Glomerular endothelial cell (primary cell): Measurements from ENCODE around the gene TCIRG1. TPM values are rescaled to one million over a fixed set of nuclear protein-coding genes. Genes with fewer than 3 reads are reported as not detected.

Experiments used
- DNase-seq: peaks from one replicate; pipeline ENCODE4 v3.0.0-alpha.2; 2011; ENCODE audit warnings: low read depth, low spot score; ENCODE audit errors: extremely low read depth
- total RNA-seq: library from RNA; depleted of rRNA; stranded (reverse); fragments of >200 nt; gene quantifications from 2 replicates; pipeline ENCODE4 v1.2.3, GENCODE V29; 2015

Gene TCIRG1
- total RNA-seq, 1 donor from 2014 or later, result 168 TPM

DNA sequence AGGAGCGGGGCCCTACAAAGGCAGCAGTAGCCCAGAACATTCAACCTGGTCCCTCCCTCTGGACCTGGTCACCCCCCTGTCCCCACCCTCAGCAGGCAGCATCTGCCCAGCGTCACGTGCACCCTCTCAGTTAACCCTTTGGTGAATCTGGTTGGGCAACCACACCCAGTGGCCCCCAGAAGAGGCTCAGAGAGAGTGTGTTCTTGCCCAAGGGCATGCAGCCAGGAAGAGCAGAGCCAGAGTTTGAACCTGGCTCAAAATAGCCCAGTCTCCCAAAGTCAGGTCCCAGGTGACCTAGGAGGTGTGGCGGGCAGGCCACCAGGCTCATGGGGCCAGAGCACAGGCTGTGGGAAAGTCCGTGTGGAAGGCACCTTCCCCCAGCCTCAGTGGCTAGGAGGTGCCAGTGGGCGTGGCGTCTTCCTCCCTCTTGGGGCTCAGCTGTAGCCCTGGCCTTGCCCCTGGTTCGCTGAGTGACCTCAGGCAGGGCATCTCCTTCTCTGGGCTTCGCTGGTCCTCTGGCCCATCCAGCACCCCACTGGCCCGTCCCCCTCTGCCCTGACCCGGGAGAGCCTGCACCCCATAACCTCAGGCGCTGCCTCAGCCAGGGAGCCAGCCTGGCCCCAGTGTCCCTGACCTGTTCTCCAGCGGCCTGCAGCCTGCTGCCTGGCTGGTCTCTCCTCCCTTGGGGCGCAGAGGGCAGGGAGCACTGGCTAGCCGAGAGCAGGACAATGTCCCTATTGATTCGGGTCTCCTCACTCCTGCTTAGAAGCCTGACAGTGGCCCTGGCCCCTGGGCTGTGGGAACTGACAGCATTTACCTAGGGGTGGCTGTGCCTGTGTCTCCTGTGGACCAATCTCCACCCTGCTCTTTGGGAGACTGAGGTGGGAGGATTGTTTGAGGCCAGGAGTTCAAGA, 21.7 kb upstream of the TCIRG1 start:
- DNase-seq, result no peak

DNA sequence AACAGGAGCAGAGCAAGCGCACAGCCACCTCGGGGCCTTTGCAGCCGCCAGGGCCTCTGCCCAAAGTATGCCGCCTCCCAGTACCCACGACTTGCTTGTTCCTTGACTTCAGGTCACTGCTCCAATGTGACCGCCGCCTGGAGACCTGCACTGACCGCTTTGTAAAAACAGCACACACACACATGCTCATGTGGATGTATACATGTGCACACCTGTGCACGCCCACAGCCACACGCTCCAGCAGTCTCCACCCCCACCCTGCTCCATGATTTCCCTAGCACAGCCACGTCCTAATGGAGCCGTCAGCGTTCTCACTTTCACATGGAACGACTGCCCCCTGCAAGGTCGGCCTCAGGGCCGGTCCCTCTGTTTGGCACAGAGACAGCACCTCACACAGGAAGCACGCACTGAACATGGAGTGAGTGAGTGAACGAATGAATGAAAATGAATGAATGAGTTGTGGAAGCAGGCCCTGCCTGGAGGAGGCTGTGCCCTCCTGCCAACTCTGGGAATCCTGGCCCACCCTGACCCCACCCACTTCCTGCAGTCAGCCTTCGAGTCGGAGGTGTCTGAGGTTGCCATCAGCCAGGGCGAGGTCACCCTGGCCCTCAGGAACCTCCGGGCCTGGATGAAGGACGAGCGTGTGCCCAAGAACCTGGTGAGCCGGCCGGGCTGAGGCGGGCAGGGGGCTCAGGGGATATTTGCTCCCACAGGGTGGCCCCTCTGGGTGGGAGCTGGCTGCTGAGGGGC, 20.7 kb upstream of the TCIRG1 start:
- no peak for DNase-seq

DNA sequence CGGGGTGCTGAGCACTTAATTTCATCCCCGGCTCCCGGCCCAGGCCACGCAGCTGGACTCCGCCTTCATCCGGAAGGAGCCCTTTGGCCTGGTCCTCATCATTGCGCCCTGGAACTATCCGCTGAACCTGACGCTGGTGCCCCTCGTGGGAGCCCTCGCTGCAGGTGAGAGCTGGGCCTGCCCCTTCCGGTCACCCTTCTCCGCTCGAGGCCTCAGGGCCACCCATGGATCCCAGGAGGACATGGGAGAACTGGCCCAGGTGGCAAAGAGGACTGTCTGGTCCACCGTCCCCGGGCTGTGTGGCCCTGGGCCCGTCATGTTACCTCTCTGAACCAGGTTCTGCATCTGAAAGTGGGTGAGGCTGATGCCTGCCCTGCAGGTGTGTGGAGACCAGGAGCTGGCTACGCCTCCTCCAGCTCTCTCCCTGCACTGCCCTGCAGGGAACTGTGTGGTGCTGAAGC, 20.1 kb upstream of the TCIRG1 start:
- DNase-seq, result no peak

DNA sequence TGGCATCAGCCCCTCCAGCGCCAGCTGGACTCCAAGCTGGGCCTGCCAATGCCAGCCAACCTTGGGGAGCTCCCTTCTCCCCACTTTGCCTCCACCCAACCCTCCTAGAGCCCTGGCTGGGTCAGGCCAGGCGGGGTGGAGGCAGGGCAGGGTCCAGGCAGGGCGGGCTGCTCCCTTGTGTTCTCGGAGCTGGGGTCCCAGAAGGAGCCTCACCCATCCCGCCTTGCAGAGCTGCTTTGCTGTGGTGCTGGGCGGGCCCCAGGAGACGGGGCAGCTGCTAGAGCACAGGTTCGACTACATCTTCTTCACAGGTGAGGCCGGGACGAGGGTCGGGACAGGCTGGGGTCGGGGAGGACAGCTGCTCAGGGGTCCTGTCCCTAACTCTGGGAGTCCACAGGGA, 19.3 kb upstream of the TCIRG1 start:
- no peak for DNase-seq

DNA sequence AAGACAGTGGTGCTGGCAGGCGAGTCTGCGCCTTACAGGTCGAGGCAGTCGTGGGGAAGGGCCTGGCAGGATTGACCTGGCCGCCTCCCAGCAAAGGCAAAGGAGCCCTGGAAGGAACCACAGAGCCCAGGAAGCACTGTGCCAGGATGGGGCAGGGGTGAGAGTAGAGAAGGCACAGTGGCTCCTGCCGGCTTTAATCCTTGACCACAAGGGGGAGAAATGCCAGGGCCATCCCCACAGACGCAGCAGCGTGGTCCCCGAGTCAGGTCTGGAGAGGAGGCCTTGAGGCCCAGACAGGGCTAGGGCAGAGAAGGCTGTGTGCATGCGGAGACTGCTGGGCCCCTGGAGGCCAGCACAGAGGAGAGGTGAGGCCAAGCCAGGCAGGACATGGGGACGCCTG, 18.2 kb upstream of the TCIRG1 start:
- no peak for DNase-seq

DNA sequence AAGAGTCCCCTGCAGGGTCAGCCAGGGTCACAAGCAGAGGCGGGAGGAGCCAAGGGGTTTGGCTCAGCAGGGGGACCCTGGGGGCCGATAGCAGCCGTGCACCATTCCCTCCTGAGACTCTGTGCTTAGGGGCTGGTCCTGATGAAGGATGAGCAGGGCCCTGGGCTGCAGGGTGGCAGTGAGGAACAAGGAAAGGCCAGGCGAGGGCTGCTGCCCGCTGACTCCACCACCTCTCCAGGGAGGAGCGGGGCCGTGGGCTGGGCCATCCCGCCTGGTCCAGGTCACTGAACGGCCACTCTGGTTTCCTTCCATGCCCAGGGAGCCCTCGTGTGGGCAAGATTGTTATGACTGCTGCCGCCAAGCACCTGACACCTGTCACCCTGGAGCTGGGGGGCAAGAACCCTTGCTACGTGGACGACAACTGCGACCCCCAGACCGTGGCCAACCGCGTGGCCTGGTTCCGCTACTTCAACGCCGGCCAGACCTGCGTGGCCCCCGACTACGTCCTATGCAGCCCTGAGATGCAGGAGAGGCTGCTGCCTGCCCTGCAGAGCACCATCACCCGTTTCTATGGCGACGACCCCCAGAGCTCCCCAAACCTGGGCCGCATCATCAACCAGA, 17.5 kb upstream of the TCIRG1 start:
- no peak for DNase-seq

DNA sequence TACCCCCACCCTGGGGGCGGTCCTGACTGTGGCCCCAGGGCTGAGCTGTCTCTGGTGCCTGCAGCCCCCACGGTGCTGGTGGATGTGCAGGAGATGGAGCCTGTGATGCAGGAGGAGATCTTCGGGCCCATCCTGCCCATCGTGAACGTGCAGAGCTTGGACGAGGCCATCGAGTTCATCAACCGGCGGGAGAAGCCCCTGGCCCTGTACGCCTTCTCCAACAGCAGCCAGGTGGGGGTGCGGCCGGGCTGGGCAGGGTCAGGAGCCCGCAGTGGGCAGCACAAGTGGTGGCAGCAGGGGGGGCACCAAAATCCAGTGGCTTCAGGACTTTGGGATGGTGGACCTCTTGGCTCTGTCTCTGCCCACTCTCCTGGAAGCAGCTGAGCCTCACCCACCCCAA, 16.3 kb upstream of the TCIRG1 start:
- no peak for DNase-seq

DNA sequence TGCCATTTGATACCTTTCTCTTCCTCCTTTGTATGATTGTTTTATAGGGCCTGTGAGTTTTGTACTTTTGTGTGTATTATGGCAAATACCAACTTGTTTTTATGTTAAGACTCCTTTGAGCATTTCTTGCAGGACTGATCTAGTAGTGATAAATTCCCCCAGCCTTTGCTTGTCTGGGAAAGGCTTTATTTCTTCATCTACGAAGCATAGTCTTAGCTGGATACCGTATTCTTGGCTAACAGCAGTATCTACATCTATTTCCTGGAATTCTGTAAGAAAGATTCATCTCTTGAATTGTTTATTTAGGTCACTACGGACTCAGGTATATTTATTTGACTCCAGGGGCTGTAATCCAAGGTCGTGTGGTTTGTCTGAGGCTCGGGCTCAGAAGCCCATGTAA, 14.3 kb upstream of the TCIRG1 start:
- no peak for DNase-seq

DNA sequence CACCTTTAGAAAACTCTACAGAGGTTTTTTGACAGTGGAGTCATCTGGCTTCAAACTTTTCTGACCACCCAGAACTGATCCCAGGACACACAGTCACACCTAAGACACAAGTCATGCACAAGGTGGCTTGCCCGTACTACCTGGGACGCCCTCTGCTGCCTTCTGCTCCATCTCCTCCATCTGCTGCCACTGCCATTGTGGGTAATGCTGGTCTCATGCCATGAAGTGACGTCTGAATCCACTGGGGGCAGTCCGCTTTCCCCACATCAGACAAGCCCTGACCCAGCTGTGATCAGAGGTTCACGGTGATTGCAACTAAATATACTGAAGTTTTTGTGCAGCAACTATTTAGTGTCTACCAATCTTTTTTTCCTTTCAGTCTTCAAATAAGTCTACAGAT, 13.8 kb upstream of the TCIRG1 start:
- no peak for DNase-seq

DNA sequence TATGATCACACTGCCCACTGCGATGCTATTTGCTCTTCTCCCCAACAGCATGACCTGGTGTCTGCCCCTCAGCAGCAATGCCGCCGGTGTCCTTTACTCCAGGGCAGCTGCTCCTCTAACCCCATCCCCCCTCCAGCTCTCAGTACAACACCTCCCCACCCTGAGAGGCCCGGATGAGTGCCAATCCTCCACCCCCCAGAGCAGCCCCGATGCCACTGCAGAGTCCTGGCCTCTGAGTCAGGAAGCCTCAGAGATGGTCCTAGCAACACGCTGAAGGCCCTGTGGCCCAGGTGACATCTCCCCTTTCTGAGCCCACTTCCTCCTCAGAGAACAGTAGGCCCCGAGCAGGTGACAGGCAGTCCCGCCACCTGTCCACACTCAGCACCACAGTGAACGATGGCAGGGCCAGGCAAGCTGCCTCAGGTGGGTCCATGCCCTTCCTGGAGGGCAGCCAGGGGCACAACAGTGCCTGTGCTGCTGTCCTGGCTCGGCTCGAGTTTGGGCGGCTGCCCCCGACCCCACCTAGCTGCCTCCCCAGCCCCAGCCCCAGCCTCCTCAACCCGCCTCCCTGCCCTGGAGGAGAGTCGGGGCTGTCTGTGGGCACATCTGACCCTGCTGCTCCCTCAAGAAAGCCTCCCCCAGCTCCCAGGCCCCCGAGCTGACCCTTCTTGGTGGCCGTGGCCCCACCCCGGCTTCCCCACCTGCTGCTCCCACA, 12.3 kb upstream of the TCIRG1 start:
- DNase-seq, result no peak

DNA sequence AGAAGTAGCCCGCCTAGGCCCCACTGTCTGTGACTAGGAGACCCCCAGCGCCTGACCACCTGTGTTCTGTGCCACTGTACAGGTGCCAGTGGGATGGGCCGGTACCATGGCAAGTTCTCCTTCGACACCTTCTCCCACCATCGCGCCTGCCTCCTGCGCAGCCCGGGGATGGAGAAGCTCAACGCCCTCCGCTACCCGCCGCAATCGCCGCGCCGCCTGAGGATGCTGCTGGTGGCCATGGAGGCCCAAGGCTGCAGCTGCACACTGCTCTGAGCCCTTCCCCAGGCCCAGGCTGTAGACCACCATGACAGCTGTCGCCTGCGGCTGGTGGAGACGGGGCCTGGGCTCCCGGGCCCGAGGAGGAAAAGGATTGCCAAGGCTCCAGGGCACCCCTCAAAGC, 11.2 kb upstream of the TCIRG1 start:
- no peak for DNase-seq

DNA sequence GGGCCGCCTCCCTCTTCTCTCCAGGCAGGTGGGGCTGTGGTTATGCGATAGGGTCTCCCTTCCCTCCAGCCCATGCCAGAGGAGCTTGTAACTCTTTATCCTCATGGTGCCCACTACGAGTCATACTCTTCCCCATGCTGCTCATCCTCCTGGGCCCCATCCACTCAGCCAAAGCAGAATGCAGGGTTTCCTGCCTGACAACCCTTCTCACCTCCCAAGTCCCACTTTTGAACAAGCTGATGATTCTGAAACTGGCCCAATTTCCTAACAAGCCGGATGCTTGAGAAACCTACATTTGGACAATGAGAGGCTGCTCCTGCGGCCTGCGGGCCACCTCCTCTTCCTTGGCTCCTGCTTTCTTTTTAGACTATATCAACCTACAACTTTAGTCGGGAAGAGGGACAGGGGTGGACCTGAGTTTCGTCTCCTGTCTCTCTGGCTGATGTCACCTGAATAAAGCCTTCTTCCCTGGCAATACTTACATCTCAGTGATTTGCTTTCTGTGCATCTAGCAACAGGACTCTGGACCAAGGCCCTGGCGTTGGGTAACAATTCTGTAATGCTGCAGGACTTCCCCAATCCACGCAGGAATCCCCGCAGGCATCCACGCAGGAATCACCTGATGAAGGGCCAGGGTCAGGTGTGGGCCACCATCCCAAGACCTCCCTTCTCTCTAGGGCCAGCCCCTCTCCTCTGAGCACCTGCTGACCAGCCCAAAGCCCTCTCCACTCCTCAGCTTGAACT, 9.9 kb upstream of the TCIRG1 start:
- no peak for DNase-seq

DNA sequence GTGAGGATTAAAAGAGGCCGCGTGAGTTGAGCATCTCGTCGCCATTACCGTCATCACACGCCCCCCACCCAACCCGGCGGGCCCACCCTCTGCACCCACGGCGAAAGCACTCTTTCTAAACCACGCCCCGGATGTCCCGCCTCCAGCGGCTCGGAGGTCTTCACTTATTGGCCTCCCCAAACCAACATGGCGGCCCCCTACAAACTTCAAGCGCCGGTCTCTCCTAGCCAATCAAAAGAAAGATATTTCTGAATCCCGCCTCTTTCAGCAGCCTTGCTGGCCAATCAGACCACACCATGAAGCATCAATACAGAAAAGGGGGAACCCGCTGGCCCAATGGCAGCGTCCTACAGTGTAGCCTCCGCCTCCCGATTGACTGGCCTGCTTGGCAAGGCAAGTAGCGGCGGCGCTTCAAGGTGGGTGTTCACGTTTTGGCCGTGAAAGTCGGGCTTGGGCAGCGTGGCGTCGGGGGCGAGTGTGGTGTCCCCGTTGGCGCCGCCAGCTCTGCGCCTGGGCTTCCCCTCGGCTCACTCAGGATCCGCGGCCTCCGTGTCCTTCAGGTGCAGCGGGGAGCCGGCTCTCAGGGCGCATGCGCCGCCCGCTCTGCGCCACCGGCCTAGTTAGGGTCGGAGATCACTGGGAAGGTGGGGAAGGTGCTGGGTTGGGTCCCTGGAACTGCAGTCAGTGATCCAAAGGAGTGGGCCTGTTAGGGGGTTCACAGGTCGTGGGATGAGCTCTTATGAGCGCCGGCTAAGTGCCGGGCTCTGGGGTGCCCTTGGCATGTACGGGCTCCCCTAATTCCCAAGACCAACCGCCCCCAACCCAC, 8.3 kb upstream of the TCIRG1 start, which contains the start of gene NDUFS8:
NDUFS8 (plus strand) TSS at position 364 of the 826 bp plus-strand sequence. CDS start 1,471 bp downstream, outside the sequence.
- peak; percentile 94 for DNase-seq

DNA sequence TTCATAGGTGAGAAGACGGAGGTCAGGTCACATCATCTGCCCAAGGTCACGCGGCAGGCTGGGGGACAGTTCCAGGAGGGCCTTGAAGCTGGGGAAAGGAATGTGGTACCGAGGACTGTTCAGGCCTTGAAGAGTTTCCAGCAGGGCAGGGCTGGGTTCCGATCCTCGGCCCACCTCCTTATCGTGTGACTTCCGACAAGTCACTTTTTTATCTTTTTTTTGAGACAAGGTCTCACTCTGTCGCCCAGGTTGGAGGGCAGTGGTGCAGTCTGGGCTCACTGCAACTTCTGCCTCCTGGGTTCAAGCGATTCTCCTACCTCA, 7.7 kb upstream of the TCIRG1 start:
- DNase-seq, result no peak

DNA sequence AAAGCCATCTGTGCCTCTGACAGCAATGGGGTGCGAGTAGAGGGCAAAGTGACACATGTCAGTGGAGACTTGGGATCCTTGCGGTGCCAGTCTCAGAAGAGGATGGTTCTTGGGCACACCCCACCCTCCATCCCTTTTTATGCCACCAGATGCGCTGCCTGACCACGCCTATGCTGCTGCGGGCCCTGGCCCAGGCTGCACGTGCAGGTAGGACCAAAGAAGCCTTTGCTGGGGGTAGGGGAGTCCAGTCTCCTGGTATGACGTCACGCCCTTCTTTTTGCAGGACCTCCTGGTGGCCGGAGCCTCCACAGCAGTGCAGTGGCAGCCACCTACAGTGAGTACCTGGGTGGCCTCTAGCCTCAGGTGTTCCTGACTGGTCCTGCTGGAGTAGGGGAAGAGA, 6.8 kb upstream of the TCIRG1 start:
- no peak for DNase-seq

DNA sequence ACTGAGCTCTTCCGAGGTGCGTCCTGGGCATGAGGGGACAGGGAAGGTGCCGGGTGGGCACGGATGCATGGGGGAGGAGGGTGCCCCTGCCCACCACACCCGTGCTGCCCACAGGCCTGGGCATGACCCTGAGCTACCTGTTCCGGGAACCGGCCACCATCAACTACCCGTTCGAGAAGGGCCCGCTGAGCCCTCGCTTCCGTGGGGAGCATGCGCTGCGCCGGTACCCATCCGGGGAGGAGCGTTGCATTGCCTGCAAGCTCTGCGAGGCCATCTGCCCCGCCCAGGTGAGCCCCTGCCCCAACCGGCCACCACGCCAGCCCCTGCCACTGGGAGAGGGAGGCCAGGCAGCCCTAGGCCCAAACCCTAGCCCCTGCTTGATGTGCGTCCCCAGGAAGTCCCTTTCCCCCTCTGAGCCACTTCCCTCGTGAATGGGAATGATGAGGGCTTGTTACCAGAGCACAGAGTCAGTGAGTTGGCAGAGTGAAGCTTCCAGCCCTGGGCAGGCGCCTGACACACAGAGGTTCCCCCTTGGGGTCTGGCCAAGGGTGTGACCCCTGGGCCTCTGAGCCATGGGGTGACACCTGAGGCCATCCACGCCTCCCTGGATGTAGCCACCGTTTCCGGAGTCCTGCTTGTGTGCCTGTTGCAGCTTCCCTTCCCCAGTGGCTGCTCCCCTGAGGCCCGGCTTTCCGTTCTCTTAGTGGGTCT, 5.7 kb upstream of the TCIRG1 start:
- no peak for DNase-seq

DNA sequence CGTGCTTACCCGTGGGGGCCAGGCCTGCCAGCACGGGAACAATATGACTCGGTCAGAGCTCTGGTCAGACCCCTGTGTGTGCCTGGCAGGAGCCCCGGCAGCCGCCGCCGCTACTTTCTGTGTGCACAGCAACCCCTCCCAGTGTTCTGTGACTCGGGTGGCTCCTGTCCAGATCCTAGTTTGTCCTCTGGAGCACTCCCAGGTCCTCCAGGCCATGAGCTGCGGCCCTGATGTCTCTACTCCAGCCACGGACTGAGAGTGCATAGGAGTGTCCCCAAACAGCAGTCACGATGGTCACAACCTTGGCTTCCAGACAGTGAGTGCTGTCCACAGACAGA, 5.1 kb upstream of the TCIRG1 start:
- no peak for DNase-seq

DNA sequence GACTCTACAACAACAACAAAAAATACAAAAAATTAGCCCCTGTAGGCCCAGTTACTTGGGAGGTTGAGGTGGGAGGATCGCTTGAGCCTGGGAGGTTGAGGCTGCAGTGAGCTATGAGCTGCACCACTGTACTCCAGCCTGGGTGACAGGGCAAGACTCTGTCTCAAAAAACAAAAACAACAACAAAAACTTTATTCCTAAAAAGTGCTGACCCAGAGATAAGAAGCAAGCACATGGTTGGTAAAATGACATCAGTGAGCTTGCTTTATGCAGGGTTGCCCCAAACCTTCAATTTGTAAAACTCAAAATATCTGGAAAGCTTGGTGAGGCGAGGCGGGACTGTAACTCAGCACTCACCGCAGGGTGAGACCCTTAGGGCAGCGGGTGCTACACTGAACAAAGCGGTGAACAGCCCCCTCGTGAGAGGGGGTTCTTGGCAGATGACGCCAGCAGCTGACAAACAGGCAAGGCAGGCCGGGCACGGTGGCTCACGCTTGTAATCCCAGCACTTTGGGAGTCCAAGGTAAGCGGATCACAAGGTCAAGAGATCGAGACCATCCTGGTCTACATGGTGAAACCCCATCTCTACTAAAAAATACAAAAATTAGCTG, 3.5 kb upstream of the TCIRG1 start:
- DNase-seq, result no peak
